K562 (cell line): Measurements from ENCODE around the gene SYS1. TPM values are rescaled to one million over a fixed set of nuclear protein-coding genes. Genes with fewer than 3 reads are reported as not detected.

Experiments used
- ESRRA ChIP-seq: fragments of 450-650 bp; IDR thresholded peaks from 2 replicates; pipeline ENCODE4 v1.6.1; 2014; ENCODE audit warnings: low read depth, mild to moderate bottlenecking, moderate library complexity, borderline replicate concordance
- FOSL1 ChIP-seq: fragments of 200-800 bp; sonication (Bioruptor generic); conservative IDR thresholded peaks from 2 replicates; pipeline ENCODE4 v1.6.1; 2016; ENCODE audit warnings: missing genetic modification characterization, missing compliant biosample characterization
- FOXK1 ChIP-seq: sonication (generic); formaldehyde crosslinking; IDR thresholded peaks from 2 replicates; pipeline ENCODE4 v1.8.0; 2022; ENCODE audit warnings: missing genetic modification reagents, mild to moderate bottlenecking, borderline replicate concordance
- GTF2F1 ChIP-seq: IDR thresholded peaks from 2 replicates; pipeline ENCODE4 v1.6.1; 2011; ENCODE audit warnings: low read depth, low read length, improper control_type of control experiment
- HMGXB4 ChIP-seq: sonication (generic); formaldehyde crosslinking; IDR thresholded peaks from 2 replicates; pipeline ENCODE4 v1.8.1; 2023; ENCODE audit warnings: mild to moderate bottlenecking, missing genetic modification reagents
- MITF ChIP-seq: IDR thresholded peaks from 2 replicates; pipeline ENCODE4 v1.6.1; 2014; ENCODE audit warnings: antibody characterized with exemption
- MLLT1 ChIP-seq, 2 experiments: fragments of 450-650 bp; IDR thresholded peaks; 2 replicates each; pipeline ENCODE4 v1.6.1; 2016
- PHB ChIP-seq: fragments of 250-450 bp; sonication (Bioruptor Pico); IDR thresholded peaks from 2 replicates; pipeline ENCODE4 v1.5.0; 2021
- SRSF3 ChIP-seq: fragments of 200-400 bp; formaldehyde crosslinking; IDR thresholded peaks from 2 replicates; pipeline ENCODE4 v1.6.1; 2016; ENCODE audit warnings: mild to moderate bottlenecking, low read length, moderate library complexity; ENCODE audit not compliant: insufficient read depth
- ZNF354B ChIP-seq: fragments of 250-450 bp; sonication (Bioruptor Pico); IDR thresholded peaks from 2 replicates; pipeline ENCODE4 v1.4.0; 2020
- ZNF785 ChIP-seq: fragments of 250-450 bp; sonication (Bioruptor Pico); IDR thresholded peaks from 2 replicates; pipeline ENCODE4 v1.4.0; 2020; ENCODE audit warnings: mild to moderate bottlenecking
- polyA plus RNA-seq, 8 experiments: library from polyadenylated mRNA; depleted of rRNA in 4 of 8; stranded (reverse) in 5 of 8; unstranded in 3 of 8; fragments of >200 nt; fragmentation: Nextera tagmentation in 2 of 8; fragmentation: Illumina TruSeq in 1 of 8; extraction: Ambion mirVana in 2 of 8; extraction: Trizol in 1 of 8; gene quantifications; 2 replicates each; pipeline versions ENCODE4 v1.2.1 to v1.2.3, GENCODE V29; 2011 to 2014; ENCODE audit warnings: inconsistent platforms in 1 of 8, missing spikeins in 1 of 8
- total RNA-seq, 7 experiments: library from RNA; depleted of rRNA in 6 of 7; stranded (reverse); fragments of >200 nt in 6 of 7; fragmentation: Illumina TruSeq in 2 of 7; extraction: Trizol in 2 of 7; gene quantifications; 2 replicates each; pipeline versions ENCODE4 v1.2.1 to v1.2.3, GENCODE V29; 2011 to 2021; ENCODE audit warnings: low replicate concordance in 1 of 7
- TF ChIP-seq, protein P1 (sequence below): fragments of 450-650 bp; conservative IDR thresholded peaks from 2 replicates; pipeline ENCODE4 v1.6.1; 2016; ENCODE audit warnings: missing genetic modification characterization, low read depth, mild to moderate bottlenecking, missing compliant biosample characterization, moderate library complexity
- TF ChIP-seq, protein P2 (sequence below): fragments of 450-650 bp; IDR thresholded peaks from 2 replicates; pipeline ENCODE4 v1.6.1; 2016; ENCODE audit warnings: antibody characterized with exemption
- TF ChIP-seq, protein P3 (sequence below): fragments of 250-450 bp; sonication (Bioruptor Pico); IDR thresholded peaks from 2 replicates; pipeline ENCODE4 v1.4.0; 2020
- TF ChIP-seq, protein P4 (sequence below): sonication (generic); formaldehyde crosslinking; IDR thresholded peaks from 2 replicates; pipeline ENCODE4 v1.8.0; 2022; ENCODE audit warnings: mild to moderate bottlenecking, missing genetic modification reagents

The SYS1 gene
- total and polyA plus RNA-seq, 9 of the 15 experiments (the other 6 are each of a cell fraction or from before 2014, with no cell fraction given) = 11.1 to 25.2 (median 17.5) TPM

- TF ChIP-seq, protein P1, sequence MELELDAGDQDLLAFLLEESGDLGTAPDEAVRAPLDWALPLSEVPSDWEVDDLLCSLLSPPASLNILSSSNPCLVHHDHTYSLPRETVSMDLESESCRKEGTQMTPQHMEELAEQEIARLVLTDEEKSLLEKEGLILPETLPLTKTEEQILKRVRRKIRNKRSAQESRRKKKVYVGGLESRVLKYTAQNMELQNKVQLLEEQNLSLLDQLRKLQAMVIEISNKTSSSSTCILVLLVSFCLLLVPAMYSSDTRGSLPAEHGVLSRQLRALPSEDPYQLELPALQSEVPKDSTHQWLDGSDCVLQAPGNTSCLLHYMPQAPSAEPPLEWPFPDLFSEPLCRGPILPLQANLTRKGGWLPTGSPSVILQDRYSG (tag) = no peak
- peak; percentile 11; the same call in 1 of the 2 replicates for TF ChIP-seq ESRRA
- TF ChIP-seq FOSL1 (tag) = peak; percentile 55
- TF ChIP-seq SRSF3 = no peak
- TF ChIP-seq MLLT1 (IDR thresholded peaks at IDR 0.05) = 0 out of 4 replicates have a peak, but pooled peaks of 1 of the 2 experiments have one; percentile 41
- TF ChIP-seq PHB (CRISPR knock-in tag) = no peak
- TF ChIP-seq MITF = no peak
- TF ChIP-seq ZNF354B = no peak
- no peak for TF ChIP-seq HMGXB4 (CRISPR knock-in tag)
- TF ChIP-seq, protein P2, sequence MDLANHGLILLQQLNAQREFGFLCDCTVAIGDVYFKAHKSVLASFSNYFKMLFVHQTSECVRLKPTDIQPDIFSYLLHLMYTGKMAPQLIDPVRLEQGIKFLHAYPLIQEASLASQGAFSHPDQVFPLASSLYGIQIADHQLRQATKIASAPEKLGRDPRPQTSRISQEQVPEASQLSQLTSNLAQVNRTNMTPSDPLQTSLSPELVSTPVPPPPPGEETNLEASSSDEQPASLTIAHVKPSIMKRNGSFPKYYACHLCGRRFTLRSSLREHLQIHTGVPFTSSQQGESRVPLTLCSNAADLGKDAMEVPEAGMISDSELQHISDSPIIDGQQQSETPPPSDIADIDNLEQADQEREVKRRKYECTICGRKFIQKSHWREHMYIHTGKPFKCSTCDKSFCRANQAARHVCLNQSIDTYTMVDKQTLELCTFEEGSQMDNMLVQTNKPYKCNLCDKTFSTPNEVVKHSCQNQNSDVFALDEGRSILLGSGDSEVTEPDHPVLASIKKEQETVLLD = no peak
- TF ChIP-seq, protein P3, sequence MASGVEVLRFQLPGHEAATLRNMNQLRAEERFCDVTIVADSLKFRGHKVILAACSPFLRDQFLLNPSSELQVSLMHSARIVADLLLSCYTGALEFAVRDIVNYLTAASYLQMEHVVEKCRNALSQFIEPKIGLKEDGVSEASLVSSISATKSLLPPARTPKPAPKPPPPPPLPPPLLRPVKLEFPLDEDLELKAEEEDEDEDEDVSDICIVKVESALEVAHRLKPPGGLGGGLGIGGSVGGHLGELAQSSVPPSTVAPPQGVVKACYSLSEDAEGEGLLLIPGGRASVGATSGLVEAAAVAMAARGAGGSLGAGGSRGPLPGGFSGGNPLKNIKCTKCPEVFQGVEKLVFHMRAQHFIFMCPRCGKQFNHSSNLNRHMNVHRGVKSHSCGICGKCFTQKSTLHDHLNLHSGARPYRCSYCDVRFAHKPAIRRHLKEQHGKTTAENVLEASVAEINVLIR (CRISPR knock-in tag) = no peak
- TF ChIP-seq ZNF785 (CRISPR knock-in tag) = no peak
- TF ChIP-seq GTF2F1 = no peak
- no peak for TF ChIP-seq FOXK1 (CRISPR knock-in tag)
- TF ChIP-seq, protein P4, sequence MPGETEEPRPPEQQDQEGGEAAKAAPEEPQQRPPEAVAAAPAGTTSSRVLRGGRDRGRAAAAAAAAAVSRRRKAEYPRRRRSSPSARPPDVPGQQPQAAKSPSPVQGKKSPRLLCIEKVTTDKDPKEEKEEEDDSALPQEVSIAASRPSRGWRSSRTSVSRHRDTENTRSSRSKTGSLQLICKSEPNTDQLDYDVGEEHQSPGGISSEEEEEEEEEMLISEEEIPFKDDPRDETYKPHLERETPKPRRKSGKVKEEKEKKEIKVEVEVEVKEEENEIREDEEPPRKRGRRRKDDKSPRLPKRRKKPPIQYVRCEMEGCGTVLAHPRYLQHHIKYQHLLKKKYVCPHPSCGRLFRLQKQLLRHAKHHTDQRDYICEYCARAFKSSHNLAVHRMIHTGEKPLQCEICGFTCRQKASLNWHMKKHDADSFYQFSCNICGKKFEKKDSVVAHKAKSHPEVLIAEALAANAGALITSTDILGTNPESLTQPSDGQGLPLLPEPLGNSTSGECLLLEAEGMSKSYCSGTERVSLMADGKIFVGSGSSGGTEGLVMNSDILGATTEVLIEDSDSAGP (CRISPR knock-in tag) = no peak
These were observed 14.8 kb upstream of the SYS1 start, which contains the start of gene SDC4 (continued) for GRCh38 chr20:45347936-45348778.
